Globus pallidus (tissue), 1 donor: ENCODE data around the gene HOXB5.

Experiments used
- DNase-seq: peaks from one replicate; pipeline ENCODE4 v3.0.0-alpha.2; 2015; ENCODE audit warnings: low spot score

Gene HOXB5

GRCh38 chr17:48593126-48593829, at the start of gene HOXB5:
HOXB5 (minus strand) TSS chr17:48593779; CDS start chr17:48593682, 97 bp downstream.
- no peak for DNase-seq

GRCh38 chr17:48642843-48643696, 49.5 kb upstream of the HOXB5 start:
- DNase-seq = no peak

- no peak for DNase-seq
Observed at GRCh38 chr17:48642059-48642842, 48.7 kb upstream of the HOXB5 start.

GRCh38 chr17:48641541-48642058, 48.0 kb upstream of the HOXB5 start:
- no peak for DNase-seq

GRCh38 chr17:48640858-48641180, 47.2 kb upstream of the HOXB5 start:
- DNase-seq = no peak

- no peak for DNase-seq
Observed at GRCh38 chr17:48639982-48640857, 46.6 kb upstream of the HOXB5 start.

- no peak for DNase-seq
Observed at GRCh38 chr17:48639136-48639535, 45.6 kb upstream of the HOXB5 start.

GRCh38 chr17:48637323-48638260, 44.0 kb upstream of the HOXB5 start:
- DNase-seq = no peak

GRCh38 chr17:48636177-48637018, 42.8 kb upstream of the HOXB5 start:
- no peak for DNase-seq

GRCh38 chr17:48634493-48635208, 41.1 kb upstream of the HOXB5 start:
- no peak for DNase-seq

GRCh38 chr17:48633266-48633677, 39.7 kb upstream of the HOXB5 start:
- DNase-seq = no peak

- no peak for DNase-seq
Observed at GRCh38 chr17:48632579-48633265, 39.1 kb upstream of the HOXB5 start.

- no peak for DNase-seq
Observed at GRCh38 chr17:48631693-48632578, 38.4 kb upstream of the HOXB5 start.

- DNase-seq = no peak
Observed at GRCh38 chr17:48630925-48631692, 37.5 kb upstream of the HOXB5 start.

GRCh38 chr17:48630009-48630924, 36.7 kb upstream of the HOXB5 start:
- DNase-seq = no peak
